ENCODE data around the gene PLCH2. TPM values are rescaled to one million over a fixed set of nuclear protein-coding genes. Genes with fewer than 3 reads are reported as not detected.

The PLCH2 gene
- total and polyA plus RNA-seq, 2 of the 13 experiments (the other 11 are each of a cell fraction or from before 2014, with no cell fraction given), result 0.15 to 0.67 TPM

GRCh38 chr1:2546515-2547209 lies 70.6 kb downstream of the PLCH2 start (continued):
- TF ChIP-seq, protein P1, sequence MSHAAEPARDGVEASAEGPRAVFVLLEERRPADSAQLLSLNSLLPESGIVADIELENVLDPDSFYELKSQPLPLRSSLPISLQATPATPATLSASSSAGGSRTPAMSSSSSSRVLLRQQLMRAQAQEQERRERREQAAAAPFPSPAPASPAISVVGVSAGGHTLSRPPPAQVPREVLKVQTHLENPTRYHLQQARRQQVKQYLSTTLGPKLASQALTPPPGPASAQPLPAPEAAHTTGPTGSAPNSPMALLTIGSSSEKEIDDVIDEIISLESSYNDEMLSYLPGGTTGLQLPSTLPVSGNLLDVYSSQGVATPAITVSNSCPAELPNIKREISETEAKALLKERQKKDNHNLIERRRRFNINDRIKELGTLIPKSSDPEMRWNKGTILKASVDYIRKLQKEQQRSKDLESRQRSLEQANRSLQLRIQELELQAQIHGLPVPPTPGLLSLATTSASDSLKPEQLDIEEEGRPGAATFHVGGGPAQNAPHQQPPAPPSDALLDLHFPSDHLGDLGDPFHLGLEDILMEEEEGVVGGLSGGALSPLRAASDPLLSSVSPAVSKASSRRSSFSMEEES (CRISPR knock-in tag; IDR thresholded peaks at IDR 0.05), result no peak
- TF ChIP-seq ZNF317 (CRISPR knock-in tag; IDR thresholded peaks at IDR 0.05), result 0 out of 2 replicates have a peak, but pooled peaks have one; percentile 15
- TF ChIP-seq ZUFSP (CRISPR knock-in tag; IDR thresholded peaks at IDR 0.05; ENCODE audit: borderline replicate concordance), result no peak
- peak; percentile 58; the same call in 1 of the 2 replicates for TF ChIP-seq ZNF563 (CRISPR knock-in tag; IDR thresholded peaks at IDR 0.05)
- no peak for TF ChIP-seq MBNL3 (CRISPR knock-in tag; conservative IDR thresholded peaks at IDR 0.05)
- TF ChIP-seq HDAC2 (CRISPR knock-in tag; IDR thresholded peaks at IDR 0.05), result 0 out of 2 replicates have a peak, but pooled peaks have one; percentile 8
- TF ChIP-seq NFRKB (IDR thresholded peaks at IDR 0.05), result no peak
- no peak for TF ChIP-seq JUN (CRISPR knock-in tag; IDR thresholded peaks at IDR 0.05)
- TF ChIP-seq DPF2 (CRISPR knock-in tag; IDR thresholded peaks at IDR 0.05; ENCODE audit: borderline replicate concordance, low read depth), result no peak
- TF ChIP-seq ZFP82 (CRISPR knock-in tag; IDR thresholded peaks at IDR 0.05; ENCODE audit: borderline replicate concordance), result no peak
- TF ChIP-seq ZNF775 (CRISPR knock-in tag; IDR thresholded peaks at IDR 0.05; ENCODE audit: borderline replicate concordance), result no peak
- TF ChIP-seq TCF7 (IDR thresholded peaks at IDR 0.05; ENCODE audit: low read depth), result no peak
- no peak for TF ChIP-seq TEAD3 (CRISPR knock-in tag; optimal IDR thresholded peaks at IDR 0.05; ENCODE audit: borderline replicate concordance)
- TF ChIP-seq NAIF1 (CRISPR knock-in tag; IDR thresholded peaks at IDR 0.05; ENCODE audit: borderline replicate concordance), result no peak
- TF ChIP-seq, protein P2, sequence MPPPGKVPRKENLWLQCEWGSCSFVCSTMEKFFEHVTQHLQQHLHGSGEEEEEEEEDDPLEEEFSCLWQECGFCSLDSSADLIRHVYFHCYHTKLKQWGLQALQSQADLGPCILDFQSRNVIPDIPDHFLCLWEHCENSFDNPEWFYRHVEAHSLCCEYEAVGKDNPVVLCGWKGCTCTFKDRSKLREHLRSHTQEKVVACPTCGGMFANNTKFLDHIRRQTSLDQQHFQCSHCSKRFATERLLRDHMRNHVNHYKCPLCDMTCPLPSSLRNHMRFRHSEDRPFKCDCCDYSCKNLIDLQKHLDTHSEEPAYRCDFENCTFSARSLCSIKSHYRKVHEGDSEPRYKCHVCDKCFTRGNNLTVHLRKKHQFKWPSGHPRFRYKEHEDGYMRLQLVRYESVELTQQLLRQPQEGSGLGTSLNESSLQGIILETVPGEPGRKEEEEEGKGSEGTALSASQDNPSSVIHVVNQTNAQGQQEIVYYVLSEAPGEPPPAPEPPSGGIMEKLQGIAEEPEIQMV (CRISPR knock-in tag; IDR thresholded peaks at IDR 0.05; ENCODE audit: low read depth), result no peak
- TF ChIP-seq, protein P3, sequence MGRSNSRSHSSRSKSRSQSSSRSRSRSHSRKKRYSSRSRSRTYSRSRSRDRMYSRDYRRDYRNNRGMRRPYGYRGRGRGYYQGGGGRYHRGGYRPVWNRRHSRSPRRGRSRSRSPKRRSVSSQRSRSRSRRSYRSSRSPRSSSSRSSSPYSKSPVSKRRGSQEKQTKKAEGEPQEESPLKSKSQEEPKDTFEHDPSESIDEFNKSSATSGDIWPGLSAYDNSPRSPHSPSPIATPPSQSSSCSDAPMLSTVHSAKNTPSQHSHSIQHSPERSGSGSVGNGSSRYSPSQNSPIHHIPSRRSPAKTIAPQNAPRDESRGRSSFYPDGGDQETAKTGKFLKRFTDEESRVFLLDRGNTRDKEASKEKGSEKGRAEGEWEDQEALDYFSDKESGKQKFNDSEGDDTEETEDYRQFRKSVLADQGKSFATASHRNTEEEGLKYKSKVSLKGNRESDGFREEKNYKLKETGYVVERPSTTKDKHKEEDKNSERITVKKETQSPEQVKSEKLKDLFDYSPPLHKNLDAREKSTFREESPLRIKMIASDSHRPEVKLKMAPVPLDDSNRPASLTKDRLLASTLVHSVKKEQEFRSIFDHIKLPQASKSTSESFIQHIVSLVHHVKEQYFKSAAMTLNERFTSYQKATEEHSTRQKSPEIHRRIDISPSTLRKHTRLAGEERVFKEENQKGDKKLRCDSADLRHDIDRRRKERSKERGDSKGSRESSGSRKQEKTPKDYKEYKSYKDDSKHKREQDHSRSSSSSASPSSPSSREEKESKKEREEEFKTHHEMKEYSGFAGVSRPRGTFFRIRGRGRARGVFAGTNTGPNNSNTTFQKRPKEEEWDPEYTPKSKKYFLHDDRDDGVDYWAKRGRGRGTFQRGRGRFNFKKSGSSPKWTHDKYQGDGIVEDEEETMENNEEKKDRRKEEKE (IDR thresholded peaks at IDR 0.05), result no peak
- no peak for TF ChIP-seq MAFG (CRISPR knock-in tag; IDR thresholded peaks at IDR 0.05)
- no peak for TF ChIP-seq SYNCRIP (IDR thresholded peaks at IDR 0.05; ENCODE audit: insufficient read depth, low read depth, low read length)
- no peak for TF ChIP-seq ZNF724P (CRISPR knock-in tag; IDR thresholded peaks at IDR 0.05; ENCODE audit: borderline replicate concordance)
- no peak for TF ChIP-seq REL (CRISPR knock-in tag; conservative IDR thresholded peaks at IDR 0.05)
- TF ChIP-seq, protein P4, sequence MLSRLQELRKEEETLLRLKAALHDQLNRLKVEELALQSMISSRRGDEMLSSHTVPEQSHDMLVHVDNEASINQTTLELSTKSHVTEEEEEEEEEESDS (CRISPR knock-in tag; IDR thresholded peaks at IDR 0.05; ENCODE audit: borderline replicate concordance), result no peak
- TF ChIP-seq FOXK2 (IDR thresholded peaks at IDR 0.05), result no peak
- TF ChIP-seq ZFX (CRISPR knock-in tag; IDR thresholded peaks at IDR 0.05; ENCODE audit: low read depth), result peak; percentile 64
- 0 out of 2 replicates have a peak, but pooled peaks have one; percentile 51 for TF ChIP-seq ZNF124 (CRISPR knock-in tag; IDR thresholded peaks at IDR 0.05)

Measured in HepG2 (cell line).